Measurements from ENCODE around the gene DGCR6L.
A peak's percentile ranks its signal among the peaks of the same experiment; 100 is the strongest.
"Not testable (repeated sequence)": the region's sequence is repeated elsewhere in the genome, so short reads cannot be mapped to it uniquely, and the experiment has no call there.

Gene DGCR6L

GRCh38 chr22:20307448-20308447 lies 12.1 kb downstream of the DGCR6L start:
- DNase-seq, result not testable (repeated sequence)

DNA sequence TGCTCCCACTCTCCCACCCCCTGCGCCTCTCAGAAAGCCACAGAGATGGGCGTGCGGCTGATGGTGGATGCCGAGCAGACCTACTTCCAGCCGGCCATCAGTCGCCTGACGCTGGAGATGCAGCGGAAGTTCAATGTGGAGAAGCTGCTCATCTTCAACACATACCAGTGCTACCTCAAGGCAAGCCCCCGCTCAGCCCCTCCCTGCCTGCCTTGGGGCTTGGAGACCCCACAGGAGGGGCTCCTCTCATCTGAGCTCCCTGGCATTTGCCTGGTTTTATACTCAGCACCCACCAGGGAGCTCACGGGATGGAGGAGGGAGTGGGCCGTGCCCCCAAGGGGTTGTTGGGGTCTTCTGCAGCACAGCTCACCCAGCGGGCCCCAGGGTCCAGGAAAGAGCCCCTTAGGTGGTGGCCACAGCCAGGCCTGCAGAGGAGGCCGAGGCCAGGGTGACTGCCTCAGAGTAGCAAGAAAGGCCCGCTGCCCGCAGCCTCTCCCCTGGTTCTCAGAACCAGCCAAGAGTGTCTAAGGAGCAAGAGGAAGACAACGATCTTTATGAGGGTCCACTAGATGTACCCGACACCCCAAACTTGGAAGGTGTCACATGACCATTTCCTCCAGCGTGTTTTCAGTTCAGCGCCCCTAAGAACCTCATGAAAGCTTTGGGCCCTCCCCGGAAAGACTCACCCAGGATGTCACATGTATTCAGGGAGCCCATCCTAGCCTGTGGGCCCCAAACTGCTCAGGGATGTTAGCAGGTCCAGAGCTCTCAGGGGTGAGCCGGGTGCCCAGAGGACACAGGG lies 13.0 kb downstream of the DGCR6L start:
- not testable (repeated sequence) for DNase-seq

DNA sequence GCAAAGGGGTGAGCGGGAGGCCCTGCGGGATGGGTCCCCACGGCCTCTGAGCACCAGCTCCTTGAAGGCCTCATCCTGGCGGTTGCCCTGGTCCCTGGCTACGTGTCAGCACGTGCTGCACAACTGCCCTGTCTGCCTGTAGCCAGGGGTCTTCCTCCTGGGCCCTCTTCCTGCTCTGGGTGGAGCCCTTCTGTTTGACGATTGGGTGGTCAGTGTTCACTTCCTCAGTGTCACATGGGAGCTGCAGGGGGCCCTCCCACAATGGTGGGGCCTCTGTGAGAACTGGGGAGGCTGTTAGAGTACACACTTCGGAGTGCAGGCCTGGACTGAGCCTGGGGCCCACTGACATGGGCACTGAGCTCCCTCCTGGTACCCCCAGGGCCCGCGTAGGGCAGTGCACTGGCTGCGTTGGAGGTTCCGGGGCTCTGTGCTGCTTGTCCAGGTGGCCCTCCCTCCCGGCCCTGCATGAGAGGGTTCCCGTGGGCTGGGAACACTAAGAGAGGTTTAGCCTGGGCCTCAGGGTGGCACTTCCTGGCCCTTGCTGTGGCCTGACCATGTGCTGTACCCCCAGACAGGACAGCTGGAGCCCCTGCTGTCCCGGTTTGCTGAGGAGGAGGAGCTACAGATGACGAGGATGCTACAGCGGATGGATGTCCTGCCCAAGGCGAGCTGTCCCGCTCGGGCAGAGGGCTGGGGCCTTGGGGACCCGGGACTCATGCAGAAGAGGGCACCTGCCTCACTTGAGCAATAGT lies 13.8 kb downstream of the DGCR6L start:
- DNase-seq, result no peak

GRCh38 chr22:20305230-20305893 lies 14.5 kb downstream of the DGCR6L start:
- not testable (repeated sequence) for DNase-seq

- no peak for DNase-seq
These were observed 15.2 kb downstream of the DGCR6L start for GRCh38 chr22:20304646-20305045.

- not testable (repeated sequence) for DNase-seq
These were observed 16.7 kb downstream of the DGCR6L start for GRCh38 chr22:20303229-20303534.

GRCh38 chr22:20302438-20303228 lies 17.2 kb downstream of the DGCR6L start:
- no peak for DNase-seq

GRCh38 chr22:20299746-20300136 lies 20.1 kb downstream of the DGCR6L start:
- DNase-seq, result no peak

DNA sequence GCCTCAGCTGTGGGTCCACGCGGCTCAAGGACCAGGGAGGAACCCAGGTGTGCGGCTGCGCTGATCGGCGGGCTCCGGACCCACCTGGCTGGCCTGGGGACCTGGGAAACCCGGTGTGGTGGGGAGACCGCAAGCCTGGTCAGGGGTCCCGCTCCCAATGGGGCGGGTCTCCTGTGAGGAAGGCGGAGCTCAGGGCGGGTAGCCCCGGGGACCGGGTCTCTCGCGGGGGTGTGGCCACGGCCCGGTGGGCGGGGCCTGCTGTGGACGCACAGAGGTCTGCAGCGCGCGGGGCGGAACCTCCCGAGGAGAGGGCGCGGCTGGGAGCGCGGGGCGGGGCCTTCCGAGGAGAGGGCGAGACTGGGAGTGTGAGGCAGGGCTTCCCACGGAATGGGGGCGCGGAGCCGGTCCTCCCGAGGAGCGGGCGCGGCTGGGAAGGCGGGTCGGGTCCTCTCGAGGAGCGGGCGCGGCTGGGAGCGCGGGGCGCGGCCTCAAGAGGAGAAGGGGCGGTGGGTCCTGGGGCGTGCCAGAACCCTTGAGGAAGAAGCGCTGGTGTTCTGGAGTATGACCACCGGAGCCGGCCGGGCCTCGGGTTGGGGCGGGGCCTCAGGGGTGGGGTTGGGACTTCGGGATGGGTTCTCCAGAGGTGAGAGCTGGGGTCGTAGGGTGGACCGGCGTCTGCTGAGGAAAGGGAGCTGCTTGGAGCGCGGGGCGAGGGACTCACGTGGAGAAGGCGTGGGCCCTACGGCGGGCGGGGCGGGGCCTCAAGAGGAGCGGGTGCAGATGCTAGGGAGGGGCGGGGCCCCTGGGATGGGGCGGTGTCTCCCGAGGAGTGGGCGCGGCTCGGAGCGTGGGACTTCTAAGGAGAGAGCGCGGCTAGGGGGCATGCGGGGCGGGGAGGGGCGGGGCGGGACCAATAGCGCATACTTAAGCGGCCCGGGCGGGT lies 20.8 kb downstream of the DGCR6L start:
- DNase-seq, result peak; percentile 47

- no peak for DNase-seq
These were observed 21.6 kb downstream of the DGCR6L start for GRCh38 chr22:20298110-20298802.

DNA sequence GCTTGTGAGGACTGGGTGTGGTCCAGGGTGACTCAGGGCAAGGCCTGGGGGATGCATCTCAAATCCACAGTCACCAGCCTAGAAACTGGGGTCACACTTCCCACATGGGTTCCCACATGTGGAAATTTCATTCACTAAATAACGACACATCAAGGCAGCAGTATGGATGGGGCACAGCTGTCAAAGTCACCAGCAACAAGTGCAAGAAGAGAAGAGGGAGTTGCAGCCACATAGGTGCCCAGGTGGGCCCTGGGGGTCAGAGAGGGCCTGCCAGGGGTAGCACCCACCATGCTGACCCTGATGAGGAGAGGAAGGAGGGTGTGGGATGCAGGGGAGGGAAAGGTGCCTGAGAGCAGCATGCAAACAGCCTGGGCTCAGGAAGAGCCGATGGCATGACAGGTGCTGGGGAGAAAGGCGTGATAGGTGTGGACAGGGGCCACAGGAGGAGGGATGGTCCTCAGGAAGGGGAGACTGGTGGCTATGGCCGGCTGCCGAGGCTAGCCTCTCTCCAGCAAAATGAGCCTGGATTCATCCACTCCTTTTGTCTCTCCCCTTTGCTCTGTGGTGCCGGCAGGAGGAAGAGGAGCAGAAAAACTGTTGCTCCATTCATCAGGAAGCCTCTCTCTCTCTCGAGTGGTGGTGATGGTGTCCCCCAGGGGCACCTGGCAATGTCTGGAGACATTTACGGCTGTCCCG lies 22.3 kb downstream of the DGCR6L start:
- DNase-seq, result no peak

DNA sequence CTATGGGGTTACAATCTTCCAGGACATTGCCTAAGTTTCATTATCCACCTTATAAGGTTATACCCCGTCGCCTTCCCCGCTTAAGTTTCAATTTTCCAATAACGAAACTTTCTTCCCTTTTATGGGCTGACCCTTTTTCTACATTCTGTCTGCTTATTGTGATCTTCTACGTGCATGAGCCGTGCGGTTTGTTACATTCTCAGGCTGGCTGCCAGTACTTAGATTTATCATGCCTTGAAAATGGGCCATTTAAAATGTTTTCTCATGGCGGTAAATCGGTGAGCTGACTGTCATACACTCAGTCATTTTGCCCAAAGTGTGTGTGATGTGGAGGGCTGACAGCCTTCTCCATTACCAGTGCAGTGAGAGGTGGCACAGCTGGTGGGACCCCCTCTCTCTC lies 23.3 kb downstream of the DGCR6L start:
- no peak for DNase-seq

DNA sequence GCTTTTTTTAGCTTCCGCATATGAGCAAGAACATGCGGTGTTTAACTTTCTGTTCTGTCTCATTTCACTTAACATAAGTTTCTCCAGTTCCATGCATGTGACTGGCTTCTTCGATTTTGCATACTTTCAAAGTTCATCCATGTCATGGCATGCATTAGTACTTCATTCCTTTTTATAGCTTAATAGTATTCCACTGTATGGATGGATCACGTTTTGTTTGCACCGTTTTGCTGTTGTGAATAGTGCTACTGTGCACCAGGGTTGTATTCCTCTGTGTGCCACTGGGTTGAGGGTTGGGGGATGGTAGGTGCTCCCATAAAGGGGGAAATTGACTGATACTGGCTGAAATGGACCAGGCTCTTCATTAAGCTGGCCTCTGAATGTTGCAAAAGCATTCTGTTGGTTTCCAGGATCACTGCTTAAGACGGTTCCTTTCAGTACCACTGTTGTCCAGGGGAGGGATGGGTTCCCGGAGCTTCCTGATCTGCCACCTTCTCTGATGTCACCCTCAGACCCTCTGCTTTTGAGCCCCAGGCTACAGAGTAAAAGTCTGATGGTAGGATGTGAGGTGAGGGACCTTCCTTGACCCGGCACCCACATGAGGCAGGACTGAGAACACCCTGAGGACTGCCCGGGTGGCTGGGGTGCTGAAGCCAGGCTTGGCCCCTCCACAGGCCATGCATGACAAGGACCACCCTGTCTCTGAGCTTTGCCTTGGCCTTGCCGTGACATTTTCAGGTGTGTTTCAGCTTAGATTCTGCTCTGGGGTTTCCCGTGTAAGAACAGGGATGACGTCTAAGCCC lies 24.4 kb downstream of the DGCR6L start:
- DNase-seq, result no peak

GRCh38 chr22:20292673-20293232 lies 27.1 kb downstream of the DGCR6L start:
- DNase-seq, result no peak

DNA sequence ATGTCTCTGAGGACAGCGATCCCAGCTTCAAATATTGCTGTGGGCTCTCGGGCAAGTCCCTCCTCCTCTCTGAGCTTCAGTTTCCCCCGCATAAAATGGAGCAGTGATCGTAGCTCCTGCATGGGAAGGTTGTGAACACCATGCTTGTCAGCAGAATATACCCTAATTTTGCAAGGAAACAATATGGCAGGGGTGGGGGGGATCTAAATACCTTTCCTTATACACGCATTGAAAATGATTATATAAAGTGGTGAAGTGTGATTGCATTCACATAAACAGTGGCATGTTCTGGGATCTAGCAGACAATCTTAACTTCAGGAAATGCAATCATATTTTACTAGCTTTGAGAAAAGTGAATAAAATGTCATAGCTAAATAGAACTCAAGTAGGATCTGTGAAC lies 27.8 kb downstream of the DGCR6L start:
- no peak for DNase-seq

DNA sequence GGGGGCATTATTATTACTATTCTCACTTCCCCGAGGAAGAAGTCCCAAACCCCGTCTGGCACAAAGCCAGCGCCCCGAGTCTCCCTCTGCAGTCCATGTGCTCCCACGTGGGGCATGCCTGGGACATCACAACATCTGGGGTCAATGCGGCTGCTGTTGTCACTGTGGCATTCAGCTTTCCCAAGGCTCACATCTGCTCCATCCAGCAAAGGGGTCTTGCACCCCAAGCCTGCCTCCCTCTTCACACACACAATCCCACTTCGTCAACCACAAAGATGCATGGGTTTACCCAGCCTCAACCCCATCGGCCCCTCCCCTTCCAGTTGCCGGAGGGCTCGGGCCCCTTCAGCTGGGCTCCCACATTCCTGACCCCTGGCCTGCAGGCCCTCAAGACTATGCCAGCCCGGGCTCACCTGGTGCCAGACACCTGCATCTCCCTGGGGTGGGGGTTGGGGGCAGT lies 28.2 kb downstream of the DGCR6L start:
- no peak for DNase-seq

DNA sequence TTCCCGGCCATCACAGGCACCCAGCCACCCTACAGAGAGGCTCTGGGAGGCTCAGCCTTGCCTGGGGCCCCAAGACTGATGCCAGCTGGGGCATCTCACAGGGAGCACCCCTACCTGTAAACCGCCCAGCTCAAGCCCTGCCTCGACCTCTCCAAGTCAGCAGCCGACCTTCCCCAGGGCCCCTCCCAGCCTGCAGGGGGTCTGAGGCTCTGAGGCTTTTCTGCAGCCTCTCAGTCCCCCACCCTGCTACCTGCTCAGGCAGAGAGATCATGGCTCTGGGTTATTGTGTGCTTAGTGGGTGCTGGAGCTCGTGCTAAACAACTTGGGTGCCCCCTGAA lies 28.6 kb downstream of the DGCR6L start:
- DNase-seq, result no peak

Data from NCI-H748 treated with DMSO at 0.1 percent for 48 hours (cell line).